ENCODE results near the gene VPS51.

VPS51 gene

DNA sequence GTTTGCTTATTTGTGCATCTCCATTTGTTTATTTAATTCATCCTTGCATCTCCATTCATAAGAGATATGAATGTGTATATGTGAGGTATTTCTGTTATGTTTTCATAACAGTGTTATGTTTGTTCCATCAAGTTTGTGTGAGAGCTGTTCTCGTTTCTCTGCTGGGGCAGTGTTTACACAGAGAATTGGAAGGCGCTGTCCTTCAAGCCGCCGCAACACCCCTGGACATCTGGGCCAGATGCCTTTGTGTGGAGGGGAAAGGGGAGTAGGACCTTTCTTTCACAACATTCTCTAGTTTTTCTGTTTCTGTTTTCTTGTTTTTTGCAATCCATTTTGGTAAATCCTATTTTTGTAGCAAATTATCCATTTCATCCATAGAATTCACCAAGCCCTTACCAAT, 8.6 kb downstream of the VPS51 start:
- in situ Hi-C loops (cut with MboI; ENCODE audit: low sequenced_read_pairs), result no loop called here

DNA sequence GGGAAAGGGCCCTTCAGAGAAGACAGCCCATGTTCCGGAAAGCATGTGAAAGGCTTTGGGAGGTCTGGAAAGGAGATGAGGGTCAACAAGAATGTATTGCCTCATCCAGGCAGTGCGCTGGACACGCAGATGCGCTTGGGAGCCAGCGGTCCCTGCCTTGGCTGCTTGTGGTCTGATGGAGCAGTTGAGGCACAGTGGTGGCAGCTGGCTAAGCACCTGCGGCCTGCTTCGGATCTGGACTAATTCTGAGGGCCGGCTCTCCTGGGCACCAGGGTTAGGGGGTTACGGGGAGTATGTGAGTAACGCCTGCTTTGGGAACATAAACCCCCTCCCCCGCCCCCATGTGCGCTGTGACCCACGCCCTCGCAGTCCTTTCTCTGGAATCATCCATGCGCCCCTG, 11.1 kb downstream of the VPS51 start:
- in situ Hi-C loops (cut with MboI; ENCODE audit: low sequenced_read_pairs), result no loop called here

DNA sequence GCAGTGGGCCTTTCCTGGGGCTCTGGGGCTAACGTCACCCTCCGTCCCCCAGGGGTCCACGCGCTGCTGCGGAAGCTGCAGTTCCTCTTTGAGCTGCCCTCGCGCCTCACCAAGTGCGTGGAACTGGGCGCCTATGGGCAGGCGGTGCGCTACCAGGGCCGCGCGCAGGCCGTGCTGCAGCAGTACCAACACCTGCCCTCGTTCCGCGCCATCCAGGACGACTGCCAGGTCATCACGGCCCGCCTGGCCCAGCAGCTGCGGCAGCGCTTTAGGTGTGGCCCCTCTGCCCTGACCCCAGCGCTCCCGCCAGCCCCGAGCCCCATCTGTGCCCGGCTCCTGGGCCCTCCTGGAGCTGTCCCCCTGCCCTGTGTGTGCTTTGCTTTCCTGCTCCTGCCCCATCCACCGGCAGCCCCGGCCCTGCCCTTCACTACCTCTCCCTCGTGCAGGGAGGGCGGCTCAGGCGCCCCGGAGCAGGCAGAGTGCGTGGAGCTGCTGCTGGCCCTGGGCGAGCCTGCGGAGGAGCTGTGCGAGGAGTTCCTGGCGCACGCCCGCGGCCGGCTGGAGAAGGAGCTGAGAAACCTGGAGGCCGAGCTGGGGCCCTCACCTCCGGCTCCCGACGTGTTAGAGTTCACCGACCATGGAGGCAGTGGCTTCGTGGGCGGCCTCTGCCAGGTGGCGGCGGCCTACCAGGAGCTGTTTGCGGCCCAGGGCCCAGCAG, 11.9 kb downstream of the VPS51 start:
- in situ Hi-C loops (cut with MboI; ENCODE audit: low sequenced_read_pairs), result no loop called here

DNA sequence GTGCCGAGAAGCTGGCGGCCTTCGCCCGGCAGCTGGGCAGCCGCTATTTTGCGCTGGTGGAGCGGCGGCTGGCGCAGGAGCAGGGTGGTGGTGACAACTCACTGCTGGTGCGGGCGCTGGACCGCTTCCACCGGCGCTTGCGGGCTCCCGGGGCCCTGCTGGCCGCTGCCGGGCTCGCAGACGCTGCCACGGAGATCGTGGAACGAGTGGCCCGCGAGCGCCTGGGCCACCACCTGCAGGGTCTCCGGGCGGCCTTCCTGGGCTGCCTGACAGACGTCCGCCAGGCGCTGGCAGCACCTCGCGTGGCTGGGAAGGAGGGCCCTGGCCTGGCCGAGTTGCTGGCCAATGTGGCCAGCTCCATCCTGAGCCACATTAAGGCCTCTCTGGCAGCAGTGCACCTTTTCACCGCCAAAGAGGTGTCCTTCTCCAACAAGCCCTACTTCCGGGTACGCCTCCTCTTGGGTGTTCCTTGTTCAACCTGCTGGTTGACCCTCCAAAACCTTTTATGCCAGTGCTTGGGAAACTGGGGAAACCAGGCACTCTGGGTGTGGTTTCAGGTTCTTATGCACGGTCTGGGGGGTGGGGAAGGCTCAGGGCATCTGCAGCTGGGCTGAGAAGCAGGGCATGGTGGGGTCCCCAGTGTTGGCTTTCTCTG, 12.6 kb downstream of the VPS51 start:
- in situ Hi-C loops (cut with MboI; ENCODE audit: low sequenced_read_pairs), result no loop called here

DNA sequence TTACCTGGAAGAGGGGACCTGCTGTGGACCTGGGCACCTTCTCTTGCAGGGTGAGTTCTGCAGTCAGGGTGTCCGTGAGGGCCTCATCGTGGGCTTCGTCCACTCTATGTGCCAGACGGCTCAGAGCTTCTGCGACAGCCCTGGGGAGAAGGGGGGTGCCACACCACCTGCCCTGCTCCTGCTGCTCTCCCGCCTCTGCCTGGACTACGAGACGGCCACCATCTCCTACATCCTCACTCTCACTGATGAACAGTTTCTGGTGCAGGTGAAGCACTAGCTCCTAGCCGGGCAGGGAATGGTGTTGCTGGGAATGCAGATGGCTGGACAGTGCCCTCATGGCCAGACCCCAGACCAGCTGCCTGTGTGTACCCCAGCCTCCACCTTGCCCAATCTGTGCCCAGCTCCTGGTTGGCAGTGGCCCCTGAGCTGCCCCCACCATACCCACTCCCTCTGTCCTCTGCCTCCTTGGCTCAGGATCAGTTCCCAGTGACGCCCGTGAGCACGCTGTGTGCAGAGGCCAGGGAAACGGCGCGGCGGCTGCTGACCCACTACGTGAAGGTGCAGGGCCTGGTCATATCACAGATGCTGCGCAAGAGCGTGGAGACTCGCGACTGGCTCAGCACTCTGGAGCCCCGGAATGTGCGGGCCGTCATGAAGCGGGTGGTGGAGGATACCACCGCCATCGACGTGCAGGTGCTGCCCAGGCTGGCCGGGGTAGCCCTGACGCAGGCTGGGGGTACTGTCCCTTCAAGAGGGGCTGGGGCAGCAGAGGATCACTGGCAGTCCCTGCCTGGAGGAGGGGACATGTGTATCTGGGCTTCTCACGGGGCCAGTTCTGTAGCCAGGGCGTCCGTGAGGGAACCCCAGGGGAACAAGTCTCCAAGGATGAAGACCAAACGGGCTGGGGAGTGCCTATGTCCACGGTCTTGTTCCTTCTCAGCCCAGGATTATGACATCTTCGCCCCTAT, 13.5 kb downstream of the VPS51 start:
- in situ Hi-C loops (cut with MboI; ENCODE audit: low sequenced_read_pairs), result no loop called here

DNA sequence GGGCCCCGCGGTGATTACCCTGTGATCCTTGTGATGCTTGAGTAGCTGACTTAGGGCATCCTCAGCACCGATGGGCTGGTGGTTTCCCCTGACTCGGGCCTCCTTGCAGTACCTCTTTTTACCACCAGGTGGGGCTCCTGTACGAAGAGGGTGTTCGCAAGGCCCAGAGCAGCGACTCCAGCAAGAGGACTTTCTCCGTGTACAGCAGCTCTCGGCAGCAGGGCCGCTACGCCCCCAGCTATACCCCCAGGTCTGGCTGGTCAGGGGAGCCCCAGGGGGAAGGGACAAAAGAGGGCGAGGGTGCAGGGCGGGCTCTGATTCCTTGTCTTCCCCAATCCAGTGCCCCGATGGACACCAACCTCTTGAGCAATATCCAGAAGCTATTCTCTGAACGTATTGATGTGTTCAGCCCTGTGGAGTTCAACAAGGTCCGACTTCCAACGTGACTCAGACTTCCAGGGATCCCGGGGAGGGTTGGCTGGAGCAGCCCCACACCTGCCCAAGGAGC, 14.4 kb downstream of the VPS51 start:
- in situ Hi-C loops (cut with MboI; ENCODE audit: low sequenced_read_pairs), result no loop called here

DNA sequence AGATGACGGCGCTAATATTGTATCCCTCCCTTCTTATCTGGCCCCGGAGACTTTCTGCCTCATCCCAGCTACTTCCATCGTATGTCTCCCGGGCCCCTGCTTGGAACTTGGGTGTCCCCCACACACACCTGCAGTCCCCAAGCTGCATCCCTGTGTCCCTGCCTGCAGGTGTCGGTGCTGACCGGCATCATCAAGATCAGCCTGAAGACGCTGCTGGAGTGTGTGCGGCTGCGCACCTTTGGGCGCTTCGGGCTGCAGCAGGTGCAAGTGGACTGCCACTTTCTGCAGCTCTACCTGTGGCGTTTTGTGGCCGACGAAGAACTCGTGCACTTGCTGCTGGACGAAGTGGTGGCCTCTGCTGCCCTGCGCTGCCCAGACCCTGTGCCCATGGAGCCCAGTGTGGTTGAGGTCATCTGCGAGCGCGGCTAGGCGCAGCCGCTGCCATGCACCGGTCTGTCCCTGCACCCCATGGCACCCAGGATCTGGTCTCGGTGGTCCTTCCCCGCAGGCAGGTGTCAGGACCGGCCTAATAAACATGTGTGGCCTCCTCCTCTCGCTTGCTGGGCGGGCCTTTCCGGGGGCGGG, 15.2 kb downstream of the VPS51 start:
- in situ Hi-C loops (cut with MboI; ENCODE audit: low sequenced_read_pairs), result no loop called here

DNA sequence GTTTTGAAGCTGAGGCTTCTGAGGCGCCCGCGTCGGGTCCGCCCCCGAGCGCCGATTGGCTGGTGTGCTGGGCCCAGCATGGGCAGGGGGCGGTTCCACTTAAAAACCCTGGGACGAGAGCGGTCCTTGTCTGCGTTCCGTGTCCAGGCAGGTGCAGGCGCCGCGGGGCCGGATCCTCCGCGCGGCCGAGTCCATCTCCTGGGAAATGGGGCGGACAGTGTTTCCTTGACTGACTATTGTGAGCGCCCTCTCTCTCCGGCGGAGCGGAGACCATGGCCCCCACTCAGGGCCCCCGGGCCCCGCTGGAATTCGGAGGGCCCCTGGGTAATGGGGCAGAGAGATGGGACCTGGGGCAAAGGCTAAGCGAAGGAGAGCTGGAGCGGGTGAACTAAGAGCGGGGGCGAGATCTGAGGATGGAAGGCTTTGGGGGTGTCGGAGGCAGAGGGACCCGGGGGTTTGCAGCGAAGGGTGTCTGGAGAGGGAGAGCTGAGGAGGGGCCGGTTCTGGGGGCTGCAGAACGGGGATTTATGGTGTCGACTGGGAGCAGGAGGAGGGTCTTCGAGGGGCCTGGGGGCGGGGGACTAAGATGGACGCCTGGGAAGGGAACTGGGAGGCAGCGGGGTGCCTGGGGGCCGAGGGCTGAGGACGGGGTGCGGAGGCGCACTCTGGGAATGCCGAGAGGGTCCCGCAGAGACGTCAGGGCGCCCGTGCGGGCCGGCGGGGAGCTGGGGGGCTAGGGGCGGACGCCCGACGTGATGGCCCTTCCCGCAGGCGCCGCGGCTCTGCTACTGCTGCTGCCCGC, 15.9 kb downstream of the VPS51 start, which contains the start of gene TM7SF2:
Gene TM7SF2 (plus strand): TSS at position 129 of the 802 bp plus-strand sequence. CDS start 144 bp downstream, at position 273.
- in situ Hi-C loops (cut with MboI; ENCODE audit: low sequenced_read_pairs), result no loop called here

DNA sequence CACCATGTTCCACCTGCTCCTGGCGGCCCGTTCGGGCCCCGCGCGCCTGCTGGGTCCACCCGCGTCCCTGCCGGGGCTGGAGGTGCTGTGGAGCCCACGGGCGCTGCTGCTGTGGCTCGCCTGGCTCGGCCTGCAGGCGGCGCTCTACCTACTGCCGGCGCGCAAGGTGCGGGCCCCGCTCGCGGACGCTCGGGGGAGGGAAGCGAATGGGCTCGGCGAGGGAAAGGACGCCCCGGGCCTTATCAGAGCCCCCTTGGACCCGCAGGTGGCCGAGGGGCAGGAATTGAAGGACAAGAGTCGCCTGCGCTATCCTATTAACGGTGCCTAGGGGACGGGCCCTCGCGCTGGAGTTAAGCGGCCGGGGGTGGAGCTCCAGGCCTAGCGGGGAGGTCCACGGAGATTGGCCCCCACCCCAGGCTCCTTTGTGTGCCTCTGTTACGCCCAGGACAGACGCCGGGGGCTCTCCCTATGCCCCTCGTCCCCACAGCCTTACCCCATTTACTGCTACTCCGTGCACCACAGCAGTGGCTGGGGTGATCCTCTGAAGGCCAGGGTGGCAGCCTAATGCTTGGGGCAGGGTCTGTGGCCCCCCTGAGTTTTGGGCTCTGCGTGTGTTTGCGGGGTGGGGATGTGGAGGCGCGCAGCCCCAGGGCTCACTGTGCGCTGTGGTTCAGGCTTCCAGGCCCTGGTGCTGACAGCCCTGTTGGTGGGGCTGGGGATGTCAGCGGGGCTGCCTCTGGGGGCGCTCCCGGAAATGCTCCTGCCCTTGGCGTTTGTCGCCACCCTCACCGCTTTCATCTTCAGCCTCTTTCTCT, 16.7 kb downstream of the VPS51 start:
- in situ Hi-C loops (cut with MboI; ENCODE audit: low sequenced_read_pairs), result no loop called here

DNA sequence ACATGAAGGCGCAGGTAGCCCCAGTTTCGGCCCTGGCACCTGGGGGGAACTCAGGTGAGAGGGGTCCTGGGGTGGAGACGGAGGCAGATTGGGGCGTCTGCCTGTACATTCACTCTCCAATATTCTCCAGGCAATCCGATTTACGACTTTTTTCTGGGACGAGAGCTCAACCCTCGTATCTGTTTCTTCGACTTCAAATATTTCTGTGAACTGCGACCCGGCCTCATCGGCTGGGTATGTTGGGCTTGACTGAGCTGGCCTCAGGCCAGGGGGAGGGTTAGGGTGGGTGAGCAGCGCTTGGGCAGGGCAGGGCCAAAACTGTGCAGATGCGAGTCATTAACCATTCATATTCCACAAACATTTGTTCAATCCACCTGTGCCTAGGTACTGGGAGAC, 17.3 kb downstream of the VPS51 start:
- in situ Hi-C loops (cut with MboI; ENCODE audit: low sequenced_read_pairs), result no loop called here

DNA sequence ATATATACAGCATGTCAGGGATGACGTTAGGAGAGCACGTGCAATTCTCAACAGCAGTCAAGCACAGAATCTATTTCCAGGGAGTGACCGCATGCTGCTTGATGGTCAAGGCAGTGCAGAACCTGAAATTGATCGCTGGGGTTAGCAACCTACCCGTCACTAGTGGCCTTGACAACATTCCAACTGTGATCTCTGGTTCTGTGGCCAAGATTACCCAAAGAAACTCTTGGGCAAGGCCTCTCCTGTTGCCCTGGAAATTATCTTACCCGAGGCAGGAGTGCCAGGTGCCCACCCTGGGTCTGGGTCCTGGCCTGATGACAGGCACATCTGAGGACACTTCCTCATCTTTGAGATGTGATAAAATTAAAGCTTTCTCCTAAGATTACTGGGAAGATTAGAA, 17.8 kb downstream of the VPS51 start:
- in situ Hi-C loops (cut with MboI; ENCODE audit: low sequenced_read_pairs), result no loop called here

DNA sequence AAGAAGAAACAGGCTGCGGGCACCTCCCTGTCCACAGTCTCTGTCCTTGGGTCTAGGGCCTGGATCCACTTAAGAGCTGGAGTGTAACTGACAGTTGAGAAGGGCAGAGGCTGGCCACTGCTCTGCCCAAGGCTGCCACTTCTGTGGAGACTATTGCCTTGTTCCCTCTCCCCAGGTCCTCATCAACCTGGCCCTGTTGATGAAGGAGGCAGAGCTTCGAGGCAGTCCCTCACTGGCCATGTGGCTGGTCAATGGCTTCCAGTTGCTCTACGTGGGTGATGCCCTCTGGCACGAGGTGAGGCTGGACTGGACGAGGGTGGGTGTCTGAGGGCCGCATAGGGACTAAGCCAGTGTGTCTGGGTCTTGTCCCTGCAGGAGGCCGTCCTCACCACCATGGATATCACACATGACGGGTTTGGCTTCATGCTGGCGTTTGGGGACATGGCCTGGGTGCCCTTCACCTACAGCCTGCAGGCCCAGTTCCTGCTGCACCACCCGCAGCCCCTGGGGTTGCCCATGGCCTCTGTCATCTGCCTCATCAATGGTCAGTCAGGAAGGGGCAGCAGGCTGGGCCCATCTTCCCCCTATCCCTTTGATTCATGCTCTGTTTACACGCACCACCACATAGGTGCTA, 18.6 kb downstream of the VPS51 start:
- in situ Hi-C loops (cut with MboI; ENCODE audit: low sequenced_read_pairs), result no loop called here

DNA sequence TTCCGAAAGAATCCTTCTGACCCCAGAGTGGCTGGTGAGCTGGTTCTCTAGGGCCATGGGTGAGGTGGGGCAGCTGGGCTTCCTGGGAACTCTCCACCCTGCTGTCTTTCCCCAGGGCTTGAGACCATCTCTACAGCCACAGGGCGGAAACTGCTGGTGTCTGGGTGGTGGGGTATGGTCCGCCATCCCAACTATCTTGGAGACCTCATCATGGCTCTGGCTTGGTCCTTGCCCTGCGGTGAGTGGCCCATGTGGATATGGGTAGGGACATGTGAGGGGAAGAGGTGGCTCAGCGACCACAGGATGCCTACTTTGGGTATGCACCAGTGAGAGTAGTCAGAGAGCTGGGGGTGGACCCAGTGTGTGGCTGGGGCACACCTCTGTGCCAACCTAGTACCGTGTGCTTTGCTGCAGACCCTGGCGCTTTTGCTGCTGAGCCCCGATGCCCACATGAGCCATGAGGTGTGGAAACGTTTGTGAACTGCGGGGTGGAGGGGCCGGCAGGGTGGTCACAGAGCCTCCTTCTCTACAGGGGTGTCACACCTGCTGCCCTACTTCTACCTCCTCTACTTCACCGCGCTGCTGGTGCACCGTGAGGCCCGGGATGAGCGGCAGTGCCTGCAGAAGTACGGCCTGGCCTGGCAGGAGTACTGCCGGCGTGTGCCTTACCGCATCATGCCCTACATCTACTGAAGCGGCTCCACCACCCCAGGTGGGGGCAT, 19.5 kb downstream of the VPS51 start:
- in situ Hi-C loops (cut with MboI; ENCODE audit: low sequenced_read_pairs), result no loop called here

DNA sequence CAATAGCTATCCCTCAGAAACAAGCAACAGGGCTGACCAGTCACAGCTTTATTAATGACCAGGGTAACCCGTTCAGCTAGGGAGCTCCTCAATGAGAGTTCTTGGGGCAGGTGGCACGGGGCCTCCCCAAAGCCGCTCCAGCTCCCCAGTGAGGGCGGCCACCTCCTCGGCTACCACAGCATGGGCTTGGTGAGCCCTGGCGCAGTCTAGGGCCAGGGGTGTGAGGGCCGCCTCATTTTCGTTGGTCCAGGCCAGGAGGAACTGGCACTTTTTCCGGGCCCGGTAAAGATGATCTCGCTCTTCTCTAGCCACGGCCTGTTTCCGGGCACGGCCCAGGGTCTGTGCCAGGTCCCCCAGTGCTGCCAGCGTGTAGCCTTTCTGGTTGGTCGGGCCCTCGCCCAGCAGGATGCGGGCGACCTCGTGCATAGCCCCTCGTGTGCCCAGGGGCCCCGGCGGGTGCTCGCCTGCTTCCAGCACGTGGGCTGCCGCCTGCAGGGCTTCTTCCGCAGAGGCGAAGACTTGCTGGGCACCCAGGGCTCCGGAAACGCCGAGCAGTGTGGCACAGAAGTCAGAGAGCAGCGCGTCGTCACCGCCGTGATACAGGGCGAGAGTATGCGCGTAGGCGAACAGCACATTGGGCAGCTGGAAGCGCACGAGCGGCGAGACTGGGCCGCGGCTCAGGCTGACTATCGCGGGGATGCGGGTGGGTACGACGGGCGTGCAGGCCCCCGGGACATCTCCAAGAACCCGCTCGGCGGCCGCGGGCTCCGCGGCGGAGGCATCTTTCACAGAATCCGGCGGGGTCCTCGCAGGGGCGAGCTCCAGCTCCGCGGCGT, 20.6 kb downstream of the VPS51 start:
- in situ Hi-C loops (cut with MboI; ENCODE audit: low sequenced_read_pairs), result no loop called here

DNA sequence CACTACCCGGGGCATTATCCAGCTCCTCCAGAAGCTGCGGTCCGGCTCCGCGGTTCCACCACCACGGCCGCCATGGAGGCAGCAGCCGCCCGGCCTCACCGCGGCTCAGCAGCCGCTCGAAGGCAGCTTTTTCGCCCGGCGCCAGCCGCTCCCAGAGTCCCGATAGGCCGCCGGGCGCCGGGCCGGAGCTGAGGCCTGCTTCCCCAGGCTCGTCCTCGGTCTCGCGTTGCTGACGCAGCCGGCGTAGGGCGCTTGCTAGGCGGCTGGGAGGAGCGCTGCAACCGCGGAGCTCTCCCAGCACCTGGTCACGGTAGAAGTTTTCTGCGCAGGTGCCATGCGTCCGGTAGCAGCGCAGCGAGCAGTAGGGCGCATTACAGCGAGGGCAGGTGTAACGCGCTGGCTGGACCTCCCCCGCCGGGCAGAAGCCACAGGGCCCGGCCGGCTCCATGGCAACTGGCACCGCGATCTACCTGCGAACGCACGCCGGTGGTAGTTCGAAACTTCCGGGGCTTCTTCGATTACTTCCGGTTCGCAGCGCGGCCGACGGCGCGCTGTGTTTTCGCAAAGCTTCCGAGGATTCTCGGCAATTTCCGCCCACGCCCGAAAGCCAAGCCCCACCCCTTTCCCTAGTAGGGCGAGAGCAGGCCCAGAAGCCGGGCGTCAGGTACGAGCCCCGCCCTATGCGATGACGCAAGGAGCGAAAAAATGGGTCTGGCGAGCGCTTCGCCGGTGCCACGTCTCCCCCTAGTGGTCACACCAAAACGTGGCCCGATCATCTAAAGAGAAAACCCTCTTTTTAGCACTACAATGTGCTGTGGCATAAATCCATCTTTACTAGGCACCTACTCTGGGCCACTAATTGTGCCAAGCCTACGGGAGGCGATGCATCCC, 21.4 kb downstream of the VPS51 start, which contains the start of gene ZNHIT2:
Gene ZNHIT2 (minus strand): TSS at position 496 of the 891 bp plus-strand sequence. CDS start 48 bp downstream, at position 448.
- in situ Hi-C loops (cut with MboI; ENCODE audit: low sequenced_read_pairs), result no loop called here
